ENCODE measurements around the gene FAM83C. TPM values are rescaled to one million over a fixed set of nuclear protein-coding genes. Genes with fewer than 3 reads are reported as not detected.

Gene FAM83C
- total RNA-seq, 1 experiment from 2014 or later: not detected

DNA sequence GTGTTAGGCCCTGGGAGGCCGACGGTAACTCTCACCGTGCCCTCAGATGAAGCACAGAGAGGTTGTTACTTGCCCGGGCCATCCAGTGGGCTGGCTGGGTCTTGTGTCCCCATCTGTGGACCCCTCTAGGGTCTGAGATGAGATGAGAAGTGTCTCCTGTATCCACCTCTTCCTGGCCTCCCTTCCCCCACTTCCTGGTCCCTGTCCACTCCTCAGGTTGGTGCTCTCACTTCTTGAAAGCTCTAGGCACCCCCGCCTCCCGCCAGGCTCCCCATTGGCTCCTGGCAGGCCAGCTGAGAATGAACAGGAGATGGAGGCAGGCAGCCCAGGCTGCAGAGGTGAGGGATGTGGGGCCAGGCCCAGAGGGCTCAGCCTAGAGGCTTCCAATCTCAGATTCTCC, 15.8 kb downstream of the FAM83C start:
- Histone ChIP-seq H3K9me2 (ENCODE audit: insufficient read depth) (no peaks in the 10 kb centered on the region), H3K9me3 (ENCODE audit: control insufficient read depth in 1 of 2, insufficient read depth in 1 of 2, low read depth in 1 of 2, low read length in 2 of 2) (no peaks in the 10 kb centered on the region), H4K20me1 (ENCODE audit: insufficient read depth) (no peaks in the 10 kb centered on the region), H3K27me3 (ENCODE audit: insufficient read depth, low read length) (no peaks in the 10 kb centered on the region), H3K4me3 (replicated peaks in 1 of 2; ENCODE audit: low read depth in 1 of 2, low read length in 2 of 2) (peak overlapping the region; percentile 83 to 87), H3K79me2 (ENCODE audit: insufficient read depth, low read length) (peaks cover 43% of the 10 kb centered on the region), H3K27ac (ENCODE audit: low read depth, low read length) (peak overlapping the region; percentile 78), H3K4me2 (ENCODE audit: low read length) (peak overlapping the region; percentile 88), H3K9ac (ENCODE audit: low read length) (peak overlapping the region; percentile 80; the same call in 1 of the 2 replicates), H3K4me1 (ENCODE audit: control insufficient read depth in 1 of 2, insufficient read depth in 2 of 2, low read length in 2 of 2) (peaks cover 7 to 24% of the 10 kb centered on the region in 2 experiments; a peak in 3 of 4 replicates), H2AFZ (ENCODE audit: low read depth, low read length, poor library complexity, severe bottlenecking) (no peak overlapping the region), H3K36me3 (ENCODE audit: control insufficient read depth in 1 of 2, insufficient read depth in 2 of 2, low read length in 2 of 2) (peaks cover 17 to 36% of the 10 kb centered on the region in 2 experiments)
- no peak for ATAC-seq
- intact Hi-C loops (cut with micrococcal nuclease): no loop called here
- TF ChIP-seq POLR2AphosphoS5 (IDR thresholded peaks at IDR 0.05; ENCODE audit: low read depth, low read length) (no peak), JUND (IDR thresholded peaks at IDR 0.05) (no peak), EGR1 (IDR thresholded peaks at IDR 0.05; ENCODE audit: low read depth) (no peak), RAD21 (IDR thresholded peaks at IDR 0.05; ENCODE audit: low read depth) (no peak), YY1 (IDR thresholded peaks at IDR 0.05; ENCODE audit: extremely low read depth, insufficient replicate concordance, low read depth, low read length) (no peak), FOSL1 (IDR thresholded peaks at IDR 0.05; ENCODE audit: low read depth) (no peak), ZFX (IDR thresholded peaks at IDR 0.05) (no peak)
- TF ChIP-seq, protein P1, sequence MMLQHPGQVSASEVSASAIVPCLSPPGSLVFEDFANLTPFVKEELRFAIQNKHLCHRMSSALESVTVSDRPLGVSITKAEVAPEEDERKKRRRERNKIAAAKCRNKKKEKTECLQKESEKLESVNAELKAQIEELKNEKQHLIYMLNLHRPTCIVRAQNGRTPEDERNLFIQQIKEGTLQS (IDR thresholded peaks at IDR 0.05): no peak
- TF ChIP-seq, protein P2, sequence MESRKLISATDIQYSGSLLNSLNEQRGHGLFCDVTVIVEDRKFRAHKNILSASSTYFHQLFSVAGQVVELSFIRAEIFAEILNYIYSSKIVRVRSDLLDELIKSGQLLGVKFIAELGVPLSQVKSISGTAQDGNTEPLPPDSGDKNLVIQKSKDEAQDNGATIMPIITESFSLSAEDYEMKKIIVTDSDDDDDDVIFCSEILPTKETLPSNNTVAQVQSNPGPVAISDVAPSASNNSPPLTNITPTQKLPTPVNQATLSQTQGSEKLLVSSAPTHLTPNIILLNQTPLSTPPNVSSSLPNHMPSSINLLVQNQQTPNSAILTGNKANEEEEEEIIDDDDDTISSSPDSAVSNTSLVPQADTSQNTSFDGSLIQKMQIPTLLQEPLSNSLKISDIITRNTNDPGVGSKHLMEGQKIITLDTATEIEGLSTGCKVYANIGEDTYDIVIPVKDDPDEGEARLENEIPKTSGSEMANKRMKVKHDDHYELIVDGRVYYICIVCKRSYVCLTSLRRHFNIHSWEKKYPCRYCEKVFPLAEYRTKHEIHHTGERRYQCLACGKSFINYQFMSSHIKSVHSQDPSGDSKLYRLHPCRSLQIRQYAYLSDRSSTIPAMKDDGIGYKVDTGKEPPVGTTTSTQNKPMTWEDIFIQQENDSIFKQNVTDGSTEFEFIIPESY (IDR thresholded peaks at IDR 0.05; ENCODE audit: extremely low read depth, insufficient replicate concordance, low read length): no peak
- BruUV-seq (replicated peaks): TSS peak; percentile 36
- RAD21 ChIA-PET (ENCODE audit: low non-redundant PET in 1 of 2, low total read pairs in 2 of 2, uncharacterized antibody in 2 of 2, unreplicated experiment in 2 of 2): no interaction called here
- DNase-seq (ENCODE audit: low read depth, low spot score): no peak
- CTCF ChIA-PET: no interaction called here
- POLR2A ChIA-PET: no interaction called here
